Gastroesophageal sphincter (tissue), 3 donors: Measurements from ENCODE around the gene RASGRP1.

Experiments
- EP300 ChIP-seq: sonication (generic); formaldehyde crosslinking; IDR thresholded peaks from one replicate; pipeline ENCODE4 v1.6.1; 2017; ENCODE audit warnings: antibody characterized with exemption, mild to moderate bottlenecking
- TF ChIP-seq, protein P1 (sequence below), 4 experiments: fragments of 200-600 bp in 2 of 4; fragments of 450-650 bp in 2 of 4; sonication (generic) in 1 of 4; IDR thresholded peaks; one replicate each; pipeline ENCODE4 v1.5.1; 2017 to 2019; ENCODE audit warnings: antibody characterized with exemption in 4 of 4, mild to moderate bottlenecking in 2 of 4, moderate library complexity in 2 of 4

DNA sequence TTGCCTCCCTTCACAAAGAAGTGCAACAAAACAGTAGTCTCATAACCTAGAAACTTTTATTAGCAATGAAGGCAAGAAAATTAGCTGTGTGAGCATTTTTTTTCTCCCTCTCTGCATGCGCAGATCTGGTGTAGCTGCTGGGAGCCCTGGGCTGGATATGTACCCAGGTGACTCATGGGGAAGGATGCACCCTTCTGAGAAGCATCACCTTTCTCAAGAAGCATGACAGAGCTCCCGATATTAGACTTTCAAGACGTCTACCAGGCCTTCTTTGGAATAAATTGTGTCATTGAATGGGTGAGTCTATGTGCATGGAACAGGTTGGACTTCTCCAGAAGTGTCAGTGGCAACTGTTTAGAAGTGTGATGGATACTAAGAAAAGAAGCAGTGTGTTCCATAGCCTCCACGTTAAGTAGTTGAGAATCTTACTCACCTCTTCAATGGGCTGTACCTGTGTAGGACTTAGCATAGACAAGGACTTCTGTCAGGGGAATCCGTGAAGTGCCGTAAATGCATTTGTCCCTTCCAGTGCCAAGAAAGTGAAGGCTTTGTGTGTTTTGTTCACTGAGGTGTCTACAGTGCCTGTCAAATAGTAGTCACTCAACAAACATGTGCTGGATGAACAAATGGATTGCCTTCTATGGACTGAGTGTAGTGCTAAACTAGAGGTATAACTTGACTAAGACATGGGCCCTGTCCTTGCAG lies 47.7 kb upstream of the RASGRP1 start:
- TF ChIP-seq EP300: no peak
- TF ChIP-seq, protein P1, sequence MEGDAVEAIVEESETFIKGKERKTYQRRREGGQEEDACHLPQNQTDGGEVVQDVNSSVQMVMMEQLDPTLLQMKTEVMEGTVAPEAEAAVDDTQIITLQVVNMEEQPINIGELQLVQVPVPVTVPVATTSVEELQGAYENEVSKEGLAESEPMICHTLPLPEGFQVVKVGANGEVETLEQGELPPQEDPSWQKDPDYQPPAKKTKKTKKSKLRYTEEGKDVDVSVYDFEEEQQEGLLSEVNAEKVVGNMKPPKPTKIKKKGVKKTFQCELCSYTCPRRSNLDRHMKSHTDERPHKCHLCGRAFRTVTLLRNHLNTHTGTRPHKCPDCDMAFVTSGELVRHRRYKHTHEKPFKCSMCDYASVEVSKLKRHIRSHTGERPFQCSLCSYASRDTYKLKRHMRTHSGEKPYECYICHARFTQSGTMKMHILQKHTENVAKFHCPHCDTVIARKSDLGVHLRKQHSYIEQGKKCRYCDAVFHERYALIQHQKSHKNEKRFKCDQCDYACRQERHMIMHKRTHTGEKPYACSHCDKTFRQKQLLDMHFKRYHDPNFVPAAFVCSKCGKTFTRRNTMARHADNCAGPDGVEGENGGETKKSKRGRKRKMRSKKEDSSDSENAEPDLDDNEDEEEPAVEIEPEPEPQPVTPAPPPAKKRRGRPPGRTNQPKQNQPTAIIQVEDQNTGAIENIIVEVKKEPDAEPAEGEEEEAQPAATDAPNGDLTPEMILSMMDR (IDR thresholded peaks at IDR 0.05): no peak
